ENCODE data around the gene THAP11. TPM values are rescaled to one million over a fixed set of nuclear protein-coding genes. Genes with fewer than 3 reads are reported as not detected.
A peak's percentile ranks its signal among the peaks of the same experiment; 100 is the strongest.

Gene THAP11
- total and polyA plus RNA-seq, 8 donors: 12.5 to 109 (median 39.3) TPM

GRCh38 chr16:67801241-67801640, 40.9 kb upstream of the THAP11 start:
- Histone ChIP-seq H3K27me3 (no peaks in the 10 kb centered on the region), H3K36me3 (peaks cover 4 to 74% (median 60%) of the 10 kb centered on the region in 4 donors), H3K4me1 (peaks cover 13 to 53% (median 32%) of the 10 kb centered on the region in 4 donors), H3K27ac (no peak overlapping the region), H3K9me3 (no peaks in the 10 kb centered on the region), H3K4me3 (no peak overlapping the region)
- intact Hi-C loops (cut with DNase I; ENCODE audit: low total_unique reads): no loop called here
- 69 to 100% (median 82%) methylated on average over 1 of the region's 1 CpG for WGBS, 5 donors
- DNase-seq: no peak
- TF ChIP-seq EP300 (IDR thresholded peaks at IDR 0.05) (no peak), POLR2AphosphoS5 (IDR thresholded peaks at IDR 0.05) (no peak), CTCF (IDR thresholded peaks at IDR 0.05) (no peak), POLR2A (IDR thresholded peaks at IDR 0.05) (no peak)

- Histone ChIP-seq H3K9me3 (no peaks in the 10 kb centered on the region), H3K27ac (no peak overlapping the region), H3K4me3 (no peak overlapping the region), H3K36me3 (peaks cover 4 to 70% (median 60%) of the 10 kb centered on the region in 4 donors), H3K4me1 (peaks cover 13 to 53% (median 32%) of the 10 kb centered on the region in 4 donors), H3K27me3 (no peaks in the 10 kb centered on the region)
- WGBS, 5 donors: 88 to 97% (median 97%) methylated on average over 2 of the region's 2 CpGs
- DNase-seq: no peak
- TF ChIP-seq EP300 (IDR thresholded peaks at IDR 0.05) (no peak), CTCF (IDR thresholded peaks at IDR 0.05) (no peak), POLR2AphosphoS5 (IDR thresholded peaks at IDR 0.05) (no peak), POLR2A (IDR thresholded peaks at IDR 0.05) (no peak)
- intact Hi-C loops (cut with DNase I; ENCODE audit: low total_unique reads): no loop called here
Observed at GRCh38 chr16:67801883-67802282, 40.2 kb upstream of the THAP11 start.

- intact Hi-C loops (cut with DNase I; ENCODE audit: low total_unique reads): no loop called here
- TF ChIP-seq CTCF (IDR thresholded peaks at IDR 0.05) (no peak), POLR2A (IDR thresholded peaks at IDR 0.05) (no peak)
- Histone ChIP-seq H3K9me3 (no peaks in the 10 kb centered on the region), H3K4me3 (no peak overlapping the region), H3K27ac (no peak overlapping the region), H3K27me3 (no peaks in the 10 kb centered on the region), H3K4me1 (peaks cover 18 to 62% (median 39%) of the 10 kb centered on the region in 4 donors), H3K36me3 (peaks cover 4 to 50% (median 48%) of the 10 kb centered on the region in 4 donors)
- DNase-seq: peak in 1 of 2 donors; percentile 15
- 78 to 94% (median 87%) methylated on average over 3 of the region's 3 CpGs for WGBS, 5 donors
Observed at GRCh38 chr16:67803894-67804293, 38.2 kb upstream of the THAP11 start.

- peaks cover 4 to 39% (median 37%) of the 10 kb centered on the region in 4 donors for H3K36me3 ChIP-seq
- H3K4me1 ChIP-seq: peaks cover 18 to 62% (median 39%) of the 10 kb centered on the region in 4 donors
- peak overlapping the region in 2 of 5 donors; percentile 86 to 94 for H3K27ac ChIP-seq
- TF ChIP-seq POLR2AphosphoS5 (IDR thresholded peaks at IDR 0.05) (no peak), CTCF (IDR thresholded peaks at IDR 0.05) (no peak), EP300 (IDR thresholded peaks at IDR 0.05) (no peak), POLR2A (IDR thresholded peaks at IDR 0.05) (no peak)
- peak overlapping the region; percentile 95 to 99 (median 97) for H3K4me3 ChIP-seq
- intact Hi-C loops (cut with DNase I; ENCODE audit: low total_unique reads): no loop called here
- DNase-seq: no peak
- H3K27me3 ChIP-seq: no peaks in the 10 kb centered on the region
- H3K9me3 ChIP-seq: no peaks in the 10 kb centered on the region
- WGBS, 5 donors: 68 to 81% (median 73%) methylated on average over 4 of the region's 4 CpGs
Observed at GRCh38 chr16:67804853-67805542, 37.1 kb upstream of the THAP11 start.

Data from stomach (tissue), 9 donors.